MCF 10A (cell line): ENCODE data around the gene THOC7. TPM values are rescaled to one million over a fixed set of nuclear protein-coding genes. Genes with fewer than 3 reads are reported as not detected.

Source experiments
- BruUV-seq: library from RNA; stranded (reverse); fragments of 400-500 nt; replicated peaks from 2 replicates; lab custom pipeline; 2021; lab: Mats Ljungman, UMichigan
- CTCF ChIA-PET: fragments of 300-600 bp; sonication (Branson Sonifier 250); formaldehyde crosslinking; extraction: SDS; loops from one replicate; lab custom pipeline; 2021; ENCODE audit warnings: antibody characterized with exemption, inconsistent platforms; lab: Yijun Ruan, JAX
- POLR2A ChIA-PET: fragments of 300-600, 350-650 bp; sonication (Branson Sonifier 250); formaldehyde crosslinking; extraction: SDS; loops from one replicate; lab custom pipeline; 2020; ENCODE audit warnings: antibody characterized with exemption, inconsistent platforms; lab: Yijun Ruan, JAX
- DNase-seq: peaks from one replicate; pipeline ENCODE4 v3.0.0-alpha.2; 2018; ENCODE audit not compliant: unreplicated experiment
- H3K27ac Mint-ChIP-seq: one replicate; pipeline ENCODE4 v1.8.0; 2022; ENCODE audit warnings: mild to moderate bottlenecking, low read depth, mixed read lengths; ENCODE audit not compliant: unreplicated experiment
- H3K27me3 Mint-ChIP-seq: one replicate; pipeline ENCODE4 v1.8.0; 2022; ENCODE audit warnings: mixed read lengths; ENCODE audit not compliant: insufficient read depth, unreplicated experiment
- H3K36me3 Mint-ChIP-seq: one replicate; pipeline ENCODE4 v1.8.0; 2022; ENCODE audit warnings: mild to moderate bottlenecking, moderate library complexity, mixed read lengths; ENCODE audit not compliant: insufficient read depth, unreplicated experiment
- H3K4me1 Mint-ChIP-seq: one replicate; pipeline ENCODE4 v1.8.0; 2022; ENCODE audit warnings: mixed read lengths; ENCODE audit not compliant: insufficient read depth, unreplicated experiment
- H3K4me3 Mint-ChIP-seq: one replicate; pipeline ENCODE4 v1.8.0; 2022; ENCODE audit warnings: mild to moderate bottlenecking, moderate library complexity, mixed read lengths; ENCODE audit not compliant: unreplicated experiment
- H3K9me3 Mint-ChIP-seq: one replicate; pipeline ENCODE4 v1.8.0; 2022; ENCODE audit warnings: mixed read lengths; ENCODE audit not compliant: unreplicated experiment
- intact Hi-C: fragments of 100-400 bp; cut with micrococcal nuclease; formaldehyde crosslinking; loops from 2 replicates; pipeline ENCODE4 v1.14.1; 2022
- total RNA-seq: library from RNA; stranded (reverse); gene quantifications from 2 replicates; pipeline ENCODE4 v1.2.3, GENCODE V29; 2022
- TF ChIP-seq, protein P1 (sequence below): fragments of 200-600 bp; IDR thresholded peaks from one replicate; pipeline ENCODE4 v1.8.0; 2022; ENCODE audit warnings: antibody characterized with exemption, mild to moderate bottlenecking; ENCODE audit not compliant: unreplicated experiment

Gene THOC7
- total RNA-seq, 1 experiment from 2014 or later = 117 TPM

DNA sequence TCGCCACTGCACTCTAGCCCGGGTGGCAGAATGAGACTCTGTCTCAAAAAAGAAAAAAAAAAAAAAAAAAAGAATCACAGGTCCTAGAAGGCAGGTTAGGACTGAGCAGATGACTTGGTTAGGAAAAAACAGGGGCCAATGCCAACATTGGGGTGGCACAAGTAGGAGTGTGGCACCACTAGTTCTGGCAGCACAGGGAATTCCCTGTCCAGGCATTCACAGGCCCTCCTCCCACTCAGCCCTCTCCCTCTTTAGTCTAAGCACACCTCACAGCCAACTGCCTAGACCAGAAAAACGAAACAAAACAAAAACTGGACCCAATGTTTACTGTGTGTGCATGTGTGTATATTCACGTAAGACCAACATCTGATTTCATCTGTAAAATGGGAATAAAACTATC lies 10.5 kb downstream of the THOC7 start:
- Mint-ChIP-seq H3K4me3 (no peak overlapping the region), H3K27me3 (no peaks in the 10 kb centered on the region), H3K9me3 (no peaks in the 10 kb centered on the region), H3K27ac (no peak overlapping the region), H3K36me3 (peaks cover 14% of the 10 kb centered on the region), H3K4me1 (peaks cover 6% of the 10 kb centered on the region)
- BruUV-seq = no TSS peak
- intact Hi-C loops = no loop called here
- POLR2A ChIA-PET = no interaction called here
- CTCF ChIA-PET = no interaction called here
- TF ChIP-seq, protein P1, sequence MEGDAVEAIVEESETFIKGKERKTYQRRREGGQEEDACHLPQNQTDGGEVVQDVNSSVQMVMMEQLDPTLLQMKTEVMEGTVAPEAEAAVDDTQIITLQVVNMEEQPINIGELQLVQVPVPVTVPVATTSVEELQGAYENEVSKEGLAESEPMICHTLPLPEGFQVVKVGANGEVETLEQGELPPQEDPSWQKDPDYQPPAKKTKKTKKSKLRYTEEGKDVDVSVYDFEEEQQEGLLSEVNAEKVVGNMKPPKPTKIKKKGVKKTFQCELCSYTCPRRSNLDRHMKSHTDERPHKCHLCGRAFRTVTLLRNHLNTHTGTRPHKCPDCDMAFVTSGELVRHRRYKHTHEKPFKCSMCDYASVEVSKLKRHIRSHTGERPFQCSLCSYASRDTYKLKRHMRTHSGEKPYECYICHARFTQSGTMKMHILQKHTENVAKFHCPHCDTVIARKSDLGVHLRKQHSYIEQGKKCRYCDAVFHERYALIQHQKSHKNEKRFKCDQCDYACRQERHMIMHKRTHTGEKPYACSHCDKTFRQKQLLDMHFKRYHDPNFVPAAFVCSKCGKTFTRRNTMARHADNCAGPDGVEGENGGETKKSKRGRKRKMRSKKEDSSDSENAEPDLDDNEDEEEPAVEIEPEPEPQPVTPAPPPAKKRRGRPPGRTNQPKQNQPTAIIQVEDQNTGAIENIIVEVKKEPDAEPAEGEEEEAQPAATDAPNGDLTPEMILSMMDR = no peak
- DNase-seq = no peak

DNA sequence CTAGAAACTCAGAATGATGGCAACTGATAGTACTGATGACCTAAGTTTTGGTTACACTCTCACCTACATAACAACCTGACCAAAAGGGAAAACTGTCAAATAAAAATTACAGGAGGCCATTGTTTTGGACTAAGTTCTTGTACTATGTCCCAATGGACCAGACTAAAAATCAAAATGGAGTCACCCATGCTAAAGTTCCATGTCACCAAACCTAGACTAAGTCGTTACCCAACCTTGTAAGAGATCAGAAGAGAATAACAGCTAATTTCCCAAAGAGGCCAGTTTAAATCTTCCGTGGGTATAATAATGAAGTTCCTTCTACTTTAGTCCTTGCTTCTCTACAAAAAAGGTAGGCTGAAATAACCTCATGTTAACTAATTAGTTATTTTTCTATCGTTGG lies 12.3 kb downstream of the THOC7 start:
- Mint-ChIP-seq H3K27ac (no peak overlapping the region), H3K27me3 (no peaks in the 10 kb centered on the region), H3K9me3 (no peaks in the 10 kb centered on the region), H3K4me3 (no peak overlapping the region), H3K4me1 (peaks cover 6% of the 10 kb centered on the region), H3K36me3 (peaks cover 14% of the 10 kb centered on the region)
- BruUV-seq = no TSS peak
- DNase-seq = no peak
- TF ChIP-seq, protein P1 = no peak
- POLR2A ChIA-PET = interaction anchor here (0.5 to 0.7 kb wide), 2 partner anchors 25 to 44 kb away, joined by 3 read pairs; no protein-coding TSS in a partner anchor
- intact Hi-C loops = no loop called here
- CTCF ChIA-PET = interaction anchor here (0.7 kb wide), 1 partner anchor 9 kb away, joined by 3 read pairs; no protein-coding TSS in a partner anchor

DNA sequence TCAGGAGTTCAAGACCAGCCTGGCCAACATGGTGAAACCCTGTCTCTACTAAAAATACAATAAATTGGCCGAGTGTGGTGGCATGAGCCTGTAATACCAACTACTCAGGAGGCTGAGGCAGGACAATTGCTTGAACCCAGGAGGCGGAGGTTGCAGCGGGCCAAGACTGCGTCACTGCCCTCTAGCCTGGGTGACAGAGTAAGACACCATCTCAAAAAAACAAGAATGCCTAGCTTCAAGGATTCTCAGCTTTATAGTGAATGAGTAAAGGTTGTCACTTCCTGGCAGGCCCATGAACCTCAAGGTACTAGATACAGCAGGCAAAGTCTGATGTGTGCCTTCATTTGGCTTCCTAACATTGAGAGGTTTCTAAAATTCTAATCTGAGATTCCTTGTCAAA lies 14.4 kb downstream of the THOC7 start:
- H3K27ac Mint-ChIP-seq = no peak overlapping the region
- no peaks in the 10 kb centered on the region for H3K9me3 Mint-ChIP-seq
- TF ChIP-seq, protein P1 = no peak
- H3K36me3 Mint-ChIP-seq = peaks cover 14% of the 10 kb centered on the region
- no TSS peak for BruUV-seq
- POLR2A ChIA-PET = no interaction called here
- CTCF ChIA-PET = interaction anchor here (0.5 kb wide), 1 partner anchor 237 kb away, joined by 3 read pairs; no protein-coding TSS in a partner anchor
- intact Hi-C loops = no loop called here
- H3K4me3 Mint-ChIP-seq = no peak overlapping the region
- H3K27me3 Mint-ChIP-seq = no peaks in the 10 kb centered on the region
- no peak for DNase-seq
- no peaks in the 10 kb centered on the region for H3K4me1 Mint-ChIP-seq

DNA sequence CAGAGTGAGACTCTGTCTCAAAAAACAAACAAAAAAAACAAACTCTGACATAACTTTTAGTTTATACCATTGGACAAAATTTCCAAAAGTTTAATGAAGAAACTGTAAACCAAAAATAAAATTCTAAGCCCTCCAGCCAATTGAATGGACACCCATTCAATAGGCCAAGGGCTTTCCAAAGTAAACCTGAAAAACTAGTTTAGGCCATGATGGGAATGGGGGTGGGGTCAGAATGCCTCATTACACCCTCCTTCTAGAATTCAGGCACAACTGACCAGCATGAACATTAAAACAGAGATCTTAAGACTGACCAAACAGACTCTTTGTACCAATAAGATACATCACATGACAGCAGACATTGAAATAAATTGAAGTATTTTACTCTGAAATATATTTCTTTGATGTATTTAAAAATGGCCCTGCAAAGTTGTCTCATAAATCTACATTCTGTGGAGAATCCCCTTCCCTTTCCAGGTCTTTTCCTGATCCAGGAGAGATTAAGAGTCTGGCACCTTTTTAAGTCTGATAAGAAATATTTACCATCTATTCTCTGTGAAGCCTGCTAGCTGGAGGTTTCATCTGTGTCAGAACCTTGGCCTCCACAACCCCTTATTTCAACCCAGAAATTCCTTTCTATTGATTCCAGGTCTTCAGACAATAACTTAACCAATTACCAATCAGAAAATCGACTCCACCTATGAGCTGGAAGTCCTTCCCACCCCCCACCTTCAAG lies 15.7 kb downstream of the THOC7 start:
- Mint-ChIP-seq H3K4me1 (no peaks in the 10 kb centered on the region), H3K27ac (no peak overlapping the region), H3K36me3 (peaks cover 14% of the 10 kb centered on the region), H3K4me3 (no peak overlapping the region), H3K9me3 (no peaks in the 10 kb centered on the region), H3K27me3 (no peaks in the 10 kb centered on the region)
- no TSS peak for BruUV-seq
- ChIA-PET POLR2A (interaction anchor here (0.7 kb wide), 1 partner anchor 182 kb away, joined by 3 read pairs; no protein-coding TSS in a partner anchor), CTCF (no interaction called here)
- no peak for DNase-seq
- intact Hi-C loops = no loop called here
- TF ChIP-seq, protein P1 = no peak
